Measurements from ENCODE around the gene ELFN1. TPM values are rescaled to one million over a fixed set of nuclear protein-coding genes. Genes with fewer than 3 reads are reported as not detected.

ELFN1 gene
- total and polyA plus RNA-seq, 2 donors (not counting 3 experiments of a cell fraction or from before 2014, with no cell fraction given) = 0.37 to 1.0 TPM

- Histone ChIP-seq H2AFZ (ENCODE audit: low read depth, low read length) (no peak overlapping the region), H3K4me2 (ENCODE audit: insufficient read depth, low read length) (no peak overlapping the region), H3K4me1 (ENCODE audit: control insufficient read depth, extremely low read depth, insufficient read depth, low read length) (no peaks in the 10 kb centered on the region), H3K36me3 (ENCODE audit: control insufficient read depth in 2 of 2, extremely low read depth in 1 of 2, insufficient read depth in 2 of 2, low read length in 2 of 2) (no peaks in the 10 kb centered on the region), H3K79me2 (ENCODE audit: control insufficient read depth, insufficient read depth, low read length) (no peaks in the 10 kb centered on the region), H3K27ac (ENCODE audit: insufficient read depth, low read depth, low read length) (no peak overlapping the region), H3K27me3 (ENCODE audit: control insufficient read depth in 2 of 2, insufficient read depth in 2 of 2, low read length in 2 of 2) (no peaks in the 10 kb centered on the region), H4K20me1 (replicated peaks; ENCODE audit: control insufficient read depth, extremely low read depth, insufficient read depth, low read length) (no peaks in the 10 kb centered on the region), H3K9me3 (replicated peaks; ENCODE audit: control insufficient read depth, insufficient read depth, low read length) (no peaks in the 10 kb centered on the region), H3K9me1 (replicated peaks; ENCODE audit: control insufficient read depth, extremely low read depth, insufficient read depth, low read length) (no peaks in the 10 kb centered on the region), H3K9ac (replicated peaks; ENCODE audit: extremely low read depth, insufficient read depth, low read length) (no peak overlapping the region), H3K4me3 (replicated peaks in 1 of 3; ENCODE audit: insufficient read depth in 1 of 3, low read depth in 1 of 3, low read length in 3 of 3) (no peak overlapping the region)
- BruUV-seq (replicated peaks) = no TSS peak
- no peak for FAIRE-seq
- dilution Hi-C loops (cut with MboI; ENCODE audit: extremely low pct_ligation_motif_present, low sequenced_read_pairs) = no loop called here
- POLR2A ChIA-PET = no interaction called here
- TF ChIP-seq GATA2 (IDR thresholded peaks at IDR 0.05; ENCODE audit: insufficient read depth, insufficient read length, low read depth, low read length) = no peak
- TF ChIP-seq FOS (IDR thresholded peaks at IDR 0.05; ENCODE audit: borderline replicate concordance, insufficient read depth, low read length) = no peak
- CTCF ChIA-PET = interaction anchor here (0.7 kb wide), 1 partner anchor 18 kb away, joined by 3 read pairs; no protein-coding TSS in a partner anchor
- intact Hi-C loops (cut with micrococcal nuclease) = no loop called here
- DNase-seq (ENCODE audit: low read depth, low spot score) = no peak
Measured at GRCh38 chr7:1679966-1680730, 10.1 kb downstream of the ELFN1 start.

GRCh38 chr7:1681581-1681980 is 11.5 kb downstream of the ELFN1 start:
- Histone ChIP-seq H3K9me1 (replicated peaks; ENCODE audit: control insufficient read depth, extremely low read depth, insufficient read depth, low read length) (no peaks in the 10 kb centered on the region), H4K20me1 (replicated peaks; ENCODE audit: control insufficient read depth, extremely low read depth, insufficient read depth, low read length) (no peaks in the 10 kb centered on the region), H3K4me2 (ENCODE audit: insufficient read depth, low read length) (no peak overlapping the region), H3K27me3 (ENCODE audit: control insufficient read depth in 2 of 2, insufficient read depth in 2 of 2, low read length in 2 of 2) (no peaks in the 10 kb centered on the region), H3K27ac (ENCODE audit: insufficient read depth, low read depth, low read length) (no peak overlapping the region), H3K9me3 (replicated peaks; ENCODE audit: control insufficient read depth, insufficient read depth, low read length) (no peaks in the 10 kb centered on the region), H3K36me3 (ENCODE audit: control insufficient read depth in 2 of 2, extremely low read depth in 1 of 2, insufficient read depth in 2 of 2, low read length in 2 of 2) (no peaks in the 10 kb centered on the region), H2AFZ (ENCODE audit: low read depth, low read length) (no peak overlapping the region), H3K9ac (replicated peaks; ENCODE audit: extremely low read depth, insufficient read depth, low read length) (no peak overlapping the region), H3K4me1 (ENCODE audit: control insufficient read depth, extremely low read depth, insufficient read depth, low read length) (no peaks in the 10 kb centered on the region), H3K79me2 (ENCODE audit: control insufficient read depth, insufficient read depth, low read length) (no peaks in the 10 kb centered on the region), H3K4me3 (replicated peaks in 1 of 3; ENCODE audit: insufficient read depth in 1 of 3, low read depth in 1 of 3, low read length in 3 of 3) (no peak overlapping the region)
- CTCF ChIA-PET = interaction anchor here (0.8 kb wide), 1 partner anchor 17 kb away, joined by 3 read pairs; no protein-coding TSS in a partner anchor
- no TSS peak for BruUV-seq (replicated peaks)
- dilution Hi-C loops (cut with MboI; ENCODE audit: extremely low pct_ligation_motif_present, low sequenced_read_pairs) = no loop called here
- TF ChIP-seq POLR2A (IDR thresholded peaks at IDR 0.05; ENCODE audit: low read depth, low read length) (no peak), JUN (IDR thresholded peaks at IDR 0.05; ENCODE audit: borderline replicate concordance, insufficient read depth, insufficient read length, low read depth) (no peak), MYC (IDR thresholded peaks at IDR 0.05; ENCODE audit: low read depth, low read length) (no peak), GATA2 (IDR thresholded peaks at IDR 0.05; ENCODE audit: insufficient read depth, insufficient read length, low read depth, low read length) (no peak), MAX (IDR thresholded peaks at IDR 0.05; ENCODE audit: insufficient read depth, insufficient read length) (no peak)
- FAIRE-seq (no peak), DNase-seq (ENCODE audit: low read depth, low spot score) (no peak)
- intact Hi-C loops (cut with micrococcal nuclease) = no loop called here
- POLR2A ChIA-PET = no interaction called here

Data from endothelial cell of umbilical vein (primary cell).